Activated CD4-positive, alpha-beta T cell treated with anti-CD3 and anti-CD28 coated beads for 1 hour (primary cell): ENCODE measurements around the gene FREM2.

Experiments
- DNase-seq: peaks from one replicate; pipeline ENCODE4 v3.0.0-alpha.2; 2020

FREM2 gene

GRCh38 chr13:38688674-38689073 lies 1.8 kb downstream of the FREM2 start:
- no peak for DNase-seq

- DNase-seq, result no peak
Measured at GRCh38 chr13:38690231-38690630, 3.4 kb downstream of the FREM2 start.

GRCh38 chr13:38693168-38693567 lies 6.3 kb downstream of the FREM2 start:
- no peak for DNase-seq

GRCh38 chr13:38693641-38694040 lies 6.8 kb downstream of the FREM2 start:
- no peak for DNase-seq

- DNase-seq, result no peak
Measured at GRCh38 chr13:38697197-38697596, 10.3 kb downstream of the FREM2 start.

GRCh38 chr13:38697628-38698333 lies 10.9 kb downstream of the FREM2 start:
- no peak for DNase-seq

- DNase-seq, result no peak
Measured at GRCh38 chr13:38700051-38700450, 13.2 kb downstream of the FREM2 start.

- no peak for DNase-seq
Measured at GRCh38 chr13:38702669-38703068, 15.8 kb downstream of the FREM2 start.

GRCh38 chr13:38703255-38703654 lies 16.4 kb downstream of the FREM2 start:
- DNase-seq, result no peak

- no peak for DNase-seq
Measured at GRCh38 chr13:38705365-38705764, 18.5 kb downstream of the FREM2 start.

- DNase-seq, result no peak
Measured at GRCh38 chr13:38707460-38707859, 20.6 kb downstream of the FREM2 start.

GRCh38 chr13:38713046-38713445 lies 26.2 kb downstream of the FREM2 start:
- no peak for DNase-seq

GRCh38 chr13:38718374-38718773 lies 31.5 kb downstream of the FREM2 start:
- DNase-seq, result no peak

GRCh38 chr13:38730332-38730731 lies 43.5 kb downstream of the FREM2 start:
- no peak for DNase-seq

- DNase-seq, result no peak
Measured at GRCh38 chr13:38733146-38733545, 46.3 kb downstream of the FREM2 start.

- no peak for DNase-seq
Measured at GRCh38 chr13:38735665-38736440, 49.0 kb downstream of the FREM2 start.

- no peak for DNase-seq
Measured at GRCh38 chr13:38743466-38743865, 56.6 kb downstream of the FREM2 start.

- DNase-seq, result no peak
Measured at GRCh38 chr13:38752686-38753085, 65.8 kb downstream of the FREM2 start.

- DNase-seq, result no peak
Measured at GRCh38 chr13:38753878-38754277, 67.0 kb downstream of the FREM2 start.

- DNase-seq, result no peak
Measured at GRCh38 chr13:38755793-38756192, 68.9 kb downstream of the FREM2 start.

GRCh38 chr13:38758277-38758676 lies 71.4 kb downstream of the FREM2 start:
- no peak for DNase-seq

- DNase-seq, result no peak
Measured at GRCh38 chr13:38759390-38759789, 72.5 kb downstream of the FREM2 start.

- no peak for DNase-seq
Measured at GRCh38 chr13:38763446-38764381, 76.8 kb downstream of the FREM2 start.
